Measurements from ENCODE around the gene BCLAF1.
"Not testable (repeated sequence)": the region's sequence is repeated elsewhere in the genome, so short reads cannot be mapped to it uniquely, and the experiment has no call there.

The BCLAF1 gene

GRCh38 chr6:136309729-136310311, 20.2 kb upstream of the BCLAF1 start:
- DNase-seq (ENCODE audit: extremely low read depth in 1 of 2, low read depth in 1 of 2) = no peak

- DNase-seq (ENCODE audit: extremely low read depth in 1 of 2, low read depth in 1 of 2) = no peak
Observed at GRCh38 chr6:136309171-136309570, 19.5 kb upstream of the BCLAF1 start.

GRCh38 chr6:136308469-136308868, 18.8 kb upstream of the BCLAF1 start:
- DNase-seq (ENCODE audit: extremely low read depth in 1 of 2, low read depth in 1 of 2) = not testable (repeated sequence)

GRCh38 chr6:136307351-136307750, 17.7 kb upstream of the BCLAF1 start:
- no peak for DNase-seq (ENCODE audit: extremely low read depth in 1 of 2, low read depth in 1 of 2)

GRCh38 chr6:136306466-136306865, 16.8 kb upstream of the BCLAF1 start:
- no peak for DNase-seq (ENCODE audit: extremely low read depth in 1 of 2, low read depth in 1 of 2)

- DNase-seq (ENCODE audit: extremely low read depth in 1 of 2, low read depth in 1 of 2) = no peak
Observed at GRCh38 chr6:136304410-136304809, 14.8 kb upstream of the BCLAF1 start.

GRCh38 chr6:136303516-136303915, 13.9 kb upstream of the BCLAF1 start:
- DNase-seq (ENCODE audit: extremely low read depth in 1 of 2, low read depth in 1 of 2) = no peak

GRCh38 chr6:136294621-136295020, 5.0 kb upstream of the BCLAF1 start:
- no peak for DNase-seq (ENCODE audit: extremely low read depth in 1 of 2, low read depth in 1 of 2)

- peak; percentile 61 to 77 for DNase-seq (ENCODE audit: extremely low read depth in 1 of 2, low read depth in 1 of 2)
Observed at GRCh38 chr6:136290410-136291010, 864 bp upstream of the BCLAF1 start.

GRCh38 chr6:136289327-136289578, 393 bp downstream of the BCLAF1 start:
- peak; percentile 81 to 90 for DNase-seq (ENCODE audit: extremely low read depth in 1 of 2, low read depth in 1 of 2)

GRCh38 chr6:136288566-136289326, 900 bp downstream of the BCLAF1 start:
- DNase-seq (ENCODE audit: extremely low read depth in 1 of 2, low read depth in 1 of 2) = peak; percentile 76 to 88

- no peak for DNase-seq (ENCODE audit: extremely low read depth in 1 of 2, low read depth in 1 of 2)
Observed at GRCh38 chr6:136284909-136285308, 4.7 kb downstream of the BCLAF1 start.

GRCh38 chr6:136282906-136283305, 6.7 kb downstream of the BCLAF1 start:
- DNase-seq (ENCODE audit: extremely low read depth in 1 of 2, low read depth in 1 of 2) = no peak

- no peak for DNase-seq (ENCODE audit: extremely low read depth in 1 of 2, low read depth in 1 of 2)
Observed at GRCh38 chr6:136280032-136280609, 9.5 kb downstream of the BCLAF1 start.

GRCh38 chr6:136274062-136274461, 15.6 kb downstream of the BCLAF1 start:
- no peak for DNase-seq (ENCODE audit: extremely low read depth in 1 of 2, low read depth in 1 of 2)

GRCh38 chr6:136265101-136265500, 24.5 kb downstream of the BCLAF1 start:
- no peak for DNase-seq (ENCODE audit: extremely low read depth in 1 of 2, low read depth in 1 of 2)

- no peak for DNase-seq (ENCODE audit: extremely low read depth in 1 of 2, low read depth in 1 of 2)
Observed at GRCh38 chr6:136262940-136263339, 26.7 kb downstream of the BCLAF1 start.

GRCh38 chr6:136254851-136255466, 34.7 kb downstream of the BCLAF1 start:
- DNase-seq (ENCODE audit: extremely low read depth in 1 of 2, low read depth in 1 of 2) = no peak

GRCh38 chr6:136253734-136254133, 35.9 kb downstream of the BCLAF1 start:
- no peak for DNase-seq (ENCODE audit: extremely low read depth in 1 of 2, low read depth in 1 of 2)

- no peak for DNase-seq (ENCODE audit: extremely low read depth in 1 of 2, low read depth in 1 of 2)
Observed at GRCh38 chr6:136252441-136252840, 37.2 kb downstream of the BCLAF1 start.

GRCh38 chr6:136251394-136251793, 38.3 kb downstream of the BCLAF1 start:
- DNase-seq (ENCODE audit: extremely low read depth in 1 of 2, low read depth in 1 of 2) = no peak

GRCh38 chr6:136250686-136251008, 39.0 kb downstream of the BCLAF1 start:
- no peak for DNase-seq (ENCODE audit: extremely low read depth in 1 of 2, low read depth in 1 of 2)

All from activated CD8-positive, alpha-beta memory T cell treated with anti-CD3 and anti-CD28 coated beads for 1 hour (primary cell).